Measurements from ENCODE around the gene CHST10. TPM values are rescaled to one million over a fixed set of nuclear protein-coding genes. Genes with fewer than 3 reads are reported as not detected.

CHST10 gene
- total RNA-seq, 1 experiment from 2014 or later = 13.4 TPM

DNA sequence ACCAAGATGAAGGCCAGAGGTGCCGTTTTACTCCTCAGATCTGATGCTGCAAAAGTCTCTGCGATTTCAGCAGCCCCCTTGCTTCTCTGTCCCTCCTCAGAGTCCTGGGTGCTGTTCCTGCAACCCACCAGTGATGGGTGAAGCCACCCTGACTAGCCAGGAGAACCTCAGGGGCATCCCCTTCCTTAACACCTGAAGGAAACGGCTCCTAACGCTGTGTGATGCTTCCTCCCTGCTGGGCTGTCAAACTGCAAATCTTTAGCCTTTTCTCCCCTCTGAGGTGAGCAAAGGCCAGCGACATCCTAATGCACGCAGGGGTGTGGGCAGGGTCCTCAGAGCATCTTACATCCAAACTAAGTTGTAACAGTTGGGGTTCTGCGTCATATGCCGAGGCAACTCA lies 24.8 kb downstream of the CHST10 start:
- TF ChIP-seq CTCF (conservative IDR thresholded peaks at IDR 0.05; ENCODE audit: low read depth, low read length) (no peak), EZH2phosphoT487 (IDR thresholded peaks at IDR 0.05; ENCODE audit: borderline replicate concordance, low read length) (no peak)
- H3K27ac ChIP-seq (ENCODE audit: low read length) = no peak overlapping the region
- no peak overlapping the region for H3K9ac ChIP-seq (ENCODE audit: low read length)
- CTCF ChIA-PET = no interaction called here
- no peak overlapping the region for H2AFZ ChIP-seq (ENCODE audit: low read length)
- H3K4me3 ChIP-seq (ENCODE audit: low read length) = no peak overlapping the region
- no TSS peak for BruUV-seq (replicated peaks)
- DNase-seq = no peak
- H3K4me1 ChIP-seq (ENCODE audit: insufficient read depth, low read length) = 0 out of 2 replicates have a peak, but pooled peaks cover 3% of the 10 kb centered on the region
- no peak overlapping the region for H3K4me2 ChIP-seq (ENCODE audit: low read length)
- H3K27me3 ChIP-seq (ENCODE audit: low read length) = no peaks in the 10 kb centered on the region
- intact Hi-C loops (cut with micrococcal nuclease) = no loop called here
- H3K9me3 ChIP-seq (ENCODE audit: low read length) = no peaks in the 10 kb centered on the region
- POLR2A ChIA-PET (ENCODE audit: unreplicated experiment) = no interaction called here
- no peaks in the 10 kb centered on the region for H3K9me2 ChIP-seq (replicated peaks; ENCODE audit: low read length)
- H4K20me1 ChIP-seq (ENCODE audit: low read length) = no peaks in the 10 kb centered on the region
- H3K36me3 ChIP-seq (ENCODE audit: low read depth, low read length) = no peaks in the 10 kb centered on the region; the same call in 1 of the 2 replicates
- H3F3A ChIP-seq (ENCODE audit: low read length, unreplicated experiment) = no peaks in the 10 kb centered on the region
- ATAC-seq = no peak
- no peaks in the 10 kb centered on the region for H3K79me2 ChIP-seq (ENCODE audit: low read length)

DNA sequence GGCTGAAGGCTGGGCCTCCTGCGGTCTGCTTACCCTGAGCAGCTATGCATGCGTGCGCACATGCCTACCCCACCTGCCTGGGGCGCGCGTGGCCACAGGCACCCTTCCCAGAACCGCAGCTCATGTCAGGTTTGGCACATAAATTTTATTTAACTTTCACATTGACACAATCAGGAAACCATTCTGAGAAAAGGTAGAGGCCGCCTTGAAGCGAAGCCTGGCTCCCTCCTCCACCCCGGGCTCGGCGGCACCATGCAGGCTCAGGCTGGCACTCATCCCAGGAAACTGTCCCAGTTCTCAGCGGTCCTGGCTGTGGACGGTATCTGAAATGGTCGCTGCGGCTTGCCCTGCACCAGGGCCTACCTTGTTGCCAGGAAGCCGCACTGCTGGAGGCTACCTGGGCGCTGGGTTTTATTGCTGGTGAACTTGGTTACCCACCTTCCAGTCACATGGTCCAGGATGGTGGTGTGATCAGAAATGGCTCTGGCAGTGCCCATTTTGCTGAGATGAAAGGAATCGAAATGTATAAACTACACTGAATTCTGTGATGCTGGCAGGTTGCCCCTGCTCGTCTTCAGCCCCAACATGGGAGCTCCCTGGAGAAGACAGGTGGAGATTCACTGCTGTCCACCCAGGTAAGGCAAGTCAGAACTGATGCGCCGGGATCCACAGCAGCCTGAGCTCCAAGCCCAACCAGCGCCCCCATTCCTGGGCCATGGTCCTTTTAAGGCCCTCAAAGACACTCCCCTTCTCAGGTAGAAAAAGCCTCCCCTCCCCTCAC lies 25.5 kb downstream of the CHST10 start:
- H3K36me3 ChIP-seq (ENCODE audit: low read depth, low read length) = no peaks in the 10 kb centered on the region; the same call in 1 of the 2 replicates
- H3K9me3 ChIP-seq (ENCODE audit: low read length) = no peaks in the 10 kb centered on the region
- intact Hi-C loops (cut with micrococcal nuclease) = no loop called here
- no peaks in the 10 kb centered on the region for H3K4me1 ChIP-seq (ENCODE audit: insufficient read depth, low read length)
- H3K9ac ChIP-seq (ENCODE audit: low read length) = no peak overlapping the region
- no peak for TF ChIP-seq EZH2 (IDR thresholded peaks at IDR 0.05; ENCODE audit: low read length, unreplicated experiment)
- H3K27ac ChIP-seq (ENCODE audit: low read length) = no peak overlapping the region
- no peak for DNase-seq
- ATAC-seq = no peak
- no peak overlapping the region for H2AFZ ChIP-seq (ENCODE audit: low read length)
- no peak overlapping the region for H3K4me2 ChIP-seq (ENCODE audit: low read length)
- H3F3A ChIP-seq (ENCODE audit: low read length, unreplicated experiment) = no peaks in the 10 kb centered on the region
- no peaks in the 10 kb centered on the region for H3K27me3 ChIP-seq (ENCODE audit: low read length)
- no peaks in the 10 kb centered on the region for H3K79me2 ChIP-seq (ENCODE audit: low read length)
- H3K9me2 ChIP-seq (replicated peaks; ENCODE audit: low read length) = no peaks in the 10 kb centered on the region
- no peaks in the 10 kb centered on the region for H4K20me1 ChIP-seq (ENCODE audit: low read length)
- ChIA-PET POLR2A (ENCODE audit: unreplicated experiment) (no interaction called here), CTCF (no interaction called here)
- no TSS peak for BruUV-seq (replicated peaks)
- no peak overlapping the region for H3K4me3 ChIP-seq (ENCODE audit: low read length)

GRCh38 chr2:100390001-100390940 lies 27.2 kb downstream of the CHST10 start:
- intact Hi-C loops (cut with micrococcal nuclease) = no loop called here
- DNase-seq = no peak
- TF ChIP-seq EZH2 (IDR thresholded peaks at IDR 0.05; ENCODE audit: low read length, unreplicated experiment) = no peak
- TF ChIP-seq CTCF (conservative IDR thresholded peaks at IDR 0.05; ENCODE audit: low read depth, low read length) = no peak
- no peak for TF ChIP-seq EZH2phosphoT487 (IDR thresholded peaks at IDR 0.05; ENCODE audit: borderline replicate concordance, low read length)
- H4K20me1 ChIP-seq (ENCODE audit: low read length) = no peaks in the 10 kb centered on the region
- H3K9ac ChIP-seq (ENCODE audit: low read length) = no peak overlapping the region
- H3K4me2 ChIP-seq (ENCODE audit: low read length) = no peak overlapping the region
- no peak overlapping the region for H2AFZ ChIP-seq (ENCODE audit: low read length)
- H3K36me3 ChIP-seq (ENCODE audit: low read depth, low read length) = no peaks in the 10 kb centered on the region; the same call in 1 of the 2 replicates
- no peaks in the 10 kb centered on the region for H3K79me2 ChIP-seq (ENCODE audit: low read length)
- no peaks in the 10 kb centered on the region for H3K27me3 ChIP-seq (ENCODE audit: low read length)
- no peak overlapping the region for H3K4me3 ChIP-seq (ENCODE audit: low read length)
- no peaks in the 10 kb centered on the region for H3K9me2 ChIP-seq (replicated peaks; ENCODE audit: low read length)
- H3K27ac ChIP-seq (ENCODE audit: low read length) = no peak overlapping the region
- H3K4me1 ChIP-seq (ENCODE audit: insufficient read depth, low read length) = no peaks in the 10 kb centered on the region
- H3K9me3 ChIP-seq (ENCODE audit: low read length) = no peaks in the 10 kb centered on the region
- no peaks in the 10 kb centered on the region for H3F3A ChIP-seq (ENCODE audit: low read length, unreplicated experiment)
- ATAC-seq = no peak
- BruUV-seq (replicated peaks) = no TSS peak
- ChIA-PET CTCF (no interaction called here), POLR2A (ENCODE audit: unreplicated experiment) (no interaction called here)
